Activated CD4-positive, alpha-beta T cell treated with anti-CD3 and anti-CD28 coated beads, Interleukin-2, amount 50 U/mL, for 16 hours (primary cell): ENCODE results near the gene ARVCF.

Source experiments
- DNase-seq: peaks from one replicate; pipeline ENCODE4 v3.0.0-alpha.2; 2020

The ARVCF gene

DNA sequence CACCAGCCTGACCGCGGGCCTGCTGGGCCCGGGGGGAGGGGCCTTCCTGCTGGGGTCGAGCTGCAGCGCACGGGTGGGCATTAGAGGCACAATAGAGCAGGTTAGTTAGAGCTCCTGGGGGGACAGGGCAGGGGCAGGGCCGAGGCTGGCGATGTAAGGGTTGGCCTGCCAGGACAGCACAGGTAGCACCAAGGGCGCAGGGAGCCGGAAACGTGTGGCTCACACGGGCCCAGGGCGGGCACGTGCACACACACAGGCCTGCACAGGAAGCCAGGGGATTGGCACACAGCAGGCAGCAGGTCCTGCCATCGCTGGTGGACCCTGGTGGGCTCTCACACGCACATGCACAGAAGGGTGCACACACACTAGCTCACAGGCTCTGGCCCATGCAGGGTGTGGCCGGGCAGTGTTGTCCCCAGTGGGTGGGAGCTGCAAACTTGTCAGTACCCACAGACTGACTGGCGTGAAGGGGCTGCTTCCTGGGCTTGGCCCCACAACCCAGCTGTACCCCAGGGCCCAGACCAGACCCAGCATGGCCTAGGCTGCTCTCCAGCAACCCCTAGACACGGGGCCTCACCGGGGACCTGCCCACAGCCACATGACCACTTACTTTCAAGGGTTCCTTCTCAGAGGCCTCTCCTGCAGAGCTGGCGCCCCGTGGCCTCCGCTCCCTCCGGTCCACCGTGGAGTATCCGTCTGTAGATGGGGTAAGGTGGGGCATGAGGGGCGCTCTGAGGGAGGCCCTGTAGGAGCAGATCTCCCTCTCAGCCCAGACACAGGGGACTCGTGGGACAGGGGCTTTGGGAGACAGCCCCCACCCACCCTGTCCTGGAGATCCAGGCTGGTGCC is 45.1 kb downstream of the ARVCF start:
- no peak for DNase-seq

DNA sequence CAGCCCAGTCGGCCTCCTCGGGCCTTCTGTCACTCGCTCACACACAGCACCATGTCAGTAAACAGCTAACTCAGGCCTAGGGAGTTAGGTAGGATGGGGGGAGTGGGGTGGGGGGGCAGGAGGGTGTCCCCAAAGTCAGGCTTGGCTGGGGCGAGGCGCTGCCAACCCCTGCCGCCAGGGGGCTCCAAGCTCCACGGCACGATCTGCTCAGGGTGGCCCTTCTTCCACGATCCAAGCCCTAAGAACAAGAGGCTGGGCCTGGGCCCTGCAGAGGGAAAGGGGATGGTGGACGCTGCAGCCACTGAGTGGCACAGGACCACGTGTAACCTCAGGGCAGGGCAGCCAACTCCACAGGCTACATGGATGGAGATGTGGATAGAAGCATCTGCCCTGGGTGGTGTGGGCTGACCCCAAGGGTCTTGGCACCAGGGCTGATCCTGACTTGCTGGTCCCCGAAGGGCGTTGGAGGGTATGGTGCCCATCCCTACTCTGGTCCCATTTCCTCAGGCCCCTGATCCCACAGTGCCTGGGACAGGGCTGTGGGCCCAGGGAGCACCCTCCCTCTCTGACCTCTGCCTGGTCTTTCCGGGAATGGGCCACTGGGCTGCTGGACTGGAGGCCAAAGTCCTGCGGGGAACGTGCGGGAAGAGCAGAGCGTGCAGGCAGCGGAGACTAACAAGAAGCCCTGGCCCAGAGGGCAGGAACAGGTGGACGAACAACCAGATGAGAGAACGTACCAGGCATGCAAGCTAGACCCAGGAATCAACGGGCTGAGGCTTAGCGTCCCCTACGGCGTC is 45.9 kb downstream of the ARVCF start:
- peak; percentile 73 for DNase-seq

GRCh38 chr22:19970031-19970478 is 46.6 kb downstream of the ARVCF start:
- DNase-seq: no peak

GRCh38 chr22:19969141-19969928 is 47.3 kb downstream of the ARVCF start:
- DNase-seq: no peak

DNA sequence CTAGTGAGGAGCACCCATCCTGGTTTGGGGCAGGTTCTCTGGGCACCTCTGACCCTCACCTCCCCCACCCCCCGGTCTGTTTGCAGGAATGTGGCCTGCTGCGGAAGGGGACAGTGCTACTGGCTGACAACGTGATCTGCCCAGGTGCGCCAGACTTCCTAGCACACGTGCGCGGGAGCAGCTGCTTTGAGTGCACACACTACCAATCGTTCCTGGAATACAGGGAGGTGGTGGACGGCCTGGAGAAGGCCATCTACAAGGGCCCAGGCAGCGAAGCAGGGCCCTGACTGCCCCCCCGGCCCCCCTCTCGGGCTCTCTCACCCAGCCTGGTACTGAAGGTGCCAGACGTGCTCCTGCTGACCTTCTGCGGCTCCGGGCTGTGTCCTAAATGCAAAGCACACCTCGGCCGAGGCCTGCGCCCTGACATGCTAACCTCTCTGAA is 48.2 kb downstream of the ARVCF start:
- no peak for DNase-seq

- no peak for DNase-seq
These were observed 48.7 kb downstream of the ARVCF start for GRCh38 chr22:19967850-19968449.

- DNase-seq: no peak
These were observed 49.5 kb downstream of the ARVCF start for GRCh38 chr22:19966908-19967750.

GRCh38 chr22:19965771-19966709 is 50.6 kb downstream of the ARVCF start:
- DNase-seq: no peak

- DNase-seq: no peak
These were observed 51.8 kb downstream of the ARVCF start for GRCh38 chr22:19964701-19965386.

GRCh38 chr22:19963863-19964642 is 52.6 kb downstream of the ARVCF start:
- DNase-seq: no peak

GRCh38 chr22:19962909-19963806 is 53.5 kb downstream of the ARVCF start:
- DNase-seq: no peak

- DNase-seq: peak; percentile 75
These were observed 54.2 kb downstream of the ARVCF start for GRCh38 chr22:19962246-19962908.

DNA sequence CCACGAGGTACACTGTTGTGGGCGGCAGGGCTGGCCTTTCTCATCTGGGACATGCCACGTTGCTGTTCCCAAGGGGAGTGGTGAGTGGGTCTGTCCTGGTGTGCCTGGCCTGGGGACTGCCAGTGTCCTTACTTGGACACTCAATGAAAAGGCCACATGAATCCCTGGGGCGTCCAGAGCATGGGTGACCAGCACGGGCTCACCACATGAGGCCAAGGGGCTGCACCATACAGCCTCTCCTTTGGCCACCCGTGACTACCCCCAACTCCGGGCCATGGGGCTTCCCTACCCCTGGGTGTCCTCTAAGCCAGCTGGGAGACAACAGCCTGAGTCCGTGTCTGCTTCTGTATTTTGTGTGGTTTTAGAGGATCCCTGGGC is 54.8 kb downstream of the ARVCF start:
- DNase-seq: no peak

DNA sequence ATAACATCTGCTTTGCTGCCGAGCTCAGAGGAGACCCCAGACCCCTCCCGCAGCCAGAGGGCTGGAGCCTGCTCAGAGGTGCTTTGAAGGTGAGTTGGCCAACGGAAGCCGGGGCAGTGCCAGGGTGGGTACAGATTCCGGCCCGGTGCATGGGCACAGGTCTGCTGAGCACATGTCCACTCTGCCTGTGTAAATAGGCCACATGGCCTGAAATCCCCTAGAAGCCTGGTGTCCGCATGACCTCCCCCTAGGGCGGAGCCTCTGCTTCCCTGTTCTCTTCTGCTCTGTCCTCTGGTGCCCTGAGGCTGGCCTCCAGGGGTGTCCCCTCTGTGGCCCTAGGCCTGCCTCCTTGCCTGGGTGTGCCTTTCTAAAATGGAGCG is 55.4 kb downstream of the ARVCF start:
- no peak for DNase-seq

DNA sequence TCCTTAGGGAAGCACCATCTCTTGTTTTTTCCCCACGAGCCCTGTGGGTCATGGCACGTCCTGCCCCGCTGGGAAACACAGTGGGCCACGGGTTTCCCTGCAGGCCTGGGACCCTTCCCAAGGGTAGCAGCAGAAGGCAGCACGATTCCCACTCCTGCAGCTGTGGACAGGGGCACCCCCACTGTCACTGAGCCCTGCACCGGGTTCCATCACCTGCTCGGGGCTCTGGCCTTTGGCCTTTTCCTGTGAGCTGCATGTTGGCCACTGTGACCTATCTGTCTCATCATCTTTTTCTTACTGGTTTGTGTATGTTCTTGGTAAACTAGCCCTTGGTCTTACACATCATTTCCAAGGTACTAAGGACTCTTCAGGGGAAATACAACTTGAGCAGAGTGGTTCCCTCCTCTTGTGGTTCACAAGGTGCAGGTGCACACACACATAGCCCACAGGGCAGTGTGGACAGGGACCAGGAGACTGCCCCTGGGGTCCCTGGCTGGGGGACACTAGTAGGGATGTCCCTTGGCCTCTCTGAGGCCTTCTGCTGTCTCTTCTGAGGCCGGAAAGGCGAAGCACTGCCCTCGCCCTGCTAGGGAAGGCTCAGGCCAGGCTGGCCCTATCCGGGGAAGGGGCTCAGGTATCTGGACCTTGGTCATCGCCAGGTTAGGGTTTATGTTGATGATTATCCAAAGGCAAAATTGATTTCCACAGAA is 56.0 kb downstream of the ARVCF start:
- no peak for DNase-seq

GRCh38 chr22:19959587-19960490 is 56.8 kb downstream of the ARVCF start:
- no peak for DNase-seq
